Measurements from ENCODE around the gene HOXC10.

Gene HOXC10

DNA sequence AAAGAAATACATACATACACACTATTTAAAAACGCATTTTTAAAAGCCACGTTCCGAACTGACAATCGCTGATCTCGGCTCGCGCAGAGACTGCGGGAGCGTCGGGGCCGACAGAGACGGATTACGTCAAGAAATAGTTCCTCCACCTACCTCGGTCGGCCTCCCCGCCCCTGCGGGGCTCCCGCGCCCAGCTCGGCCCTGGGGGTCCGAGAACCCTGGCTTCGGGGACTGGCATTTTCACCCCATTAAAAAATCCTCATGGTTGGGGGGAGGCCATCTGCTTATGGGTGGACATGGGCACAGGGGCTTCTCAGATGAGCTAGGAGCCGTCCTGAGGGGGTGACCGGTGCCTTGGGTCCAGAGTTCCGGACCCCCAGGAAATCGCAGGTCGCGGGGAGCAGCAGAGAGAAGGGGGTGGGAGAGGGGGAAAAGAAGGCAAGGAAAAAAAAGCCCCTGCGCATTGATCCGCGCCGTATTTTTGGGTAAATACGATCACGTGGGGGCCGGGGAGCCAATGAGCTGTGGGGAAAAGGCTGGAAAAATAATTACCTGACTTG, 14.7 kb downstream of the HOXC10 start:
- no peak overlapping the region for H3K27ac ChIP-seq
- H3K4me3 ChIP-seq: peak overlapping the region; percentile 63
- no peak for DNase-seq (ENCODE audit: low spot score)
- TF ChIP-seq, protein P1, sequence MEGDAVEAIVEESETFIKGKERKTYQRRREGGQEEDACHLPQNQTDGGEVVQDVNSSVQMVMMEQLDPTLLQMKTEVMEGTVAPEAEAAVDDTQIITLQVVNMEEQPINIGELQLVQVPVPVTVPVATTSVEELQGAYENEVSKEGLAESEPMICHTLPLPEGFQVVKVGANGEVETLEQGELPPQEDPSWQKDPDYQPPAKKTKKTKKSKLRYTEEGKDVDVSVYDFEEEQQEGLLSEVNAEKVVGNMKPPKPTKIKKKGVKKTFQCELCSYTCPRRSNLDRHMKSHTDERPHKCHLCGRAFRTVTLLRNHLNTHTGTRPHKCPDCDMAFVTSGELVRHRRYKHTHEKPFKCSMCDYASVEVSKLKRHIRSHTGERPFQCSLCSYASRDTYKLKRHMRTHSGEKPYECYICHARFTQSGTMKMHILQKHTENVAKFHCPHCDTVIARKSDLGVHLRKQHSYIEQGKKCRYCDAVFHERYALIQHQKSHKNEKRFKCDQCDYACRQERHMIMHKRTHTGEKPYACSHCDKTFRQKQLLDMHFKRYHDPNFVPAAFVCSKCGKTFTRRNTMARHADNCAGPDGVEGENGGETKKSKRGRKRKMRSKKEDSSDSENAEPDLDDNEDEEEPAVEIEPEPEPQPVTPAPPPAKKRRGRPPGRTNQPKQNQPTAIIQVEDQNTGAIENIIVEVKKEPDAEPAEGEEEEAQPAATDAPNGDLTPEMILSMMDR (IDR thresholded peaks at IDR 0.05): no peak

DNA sequence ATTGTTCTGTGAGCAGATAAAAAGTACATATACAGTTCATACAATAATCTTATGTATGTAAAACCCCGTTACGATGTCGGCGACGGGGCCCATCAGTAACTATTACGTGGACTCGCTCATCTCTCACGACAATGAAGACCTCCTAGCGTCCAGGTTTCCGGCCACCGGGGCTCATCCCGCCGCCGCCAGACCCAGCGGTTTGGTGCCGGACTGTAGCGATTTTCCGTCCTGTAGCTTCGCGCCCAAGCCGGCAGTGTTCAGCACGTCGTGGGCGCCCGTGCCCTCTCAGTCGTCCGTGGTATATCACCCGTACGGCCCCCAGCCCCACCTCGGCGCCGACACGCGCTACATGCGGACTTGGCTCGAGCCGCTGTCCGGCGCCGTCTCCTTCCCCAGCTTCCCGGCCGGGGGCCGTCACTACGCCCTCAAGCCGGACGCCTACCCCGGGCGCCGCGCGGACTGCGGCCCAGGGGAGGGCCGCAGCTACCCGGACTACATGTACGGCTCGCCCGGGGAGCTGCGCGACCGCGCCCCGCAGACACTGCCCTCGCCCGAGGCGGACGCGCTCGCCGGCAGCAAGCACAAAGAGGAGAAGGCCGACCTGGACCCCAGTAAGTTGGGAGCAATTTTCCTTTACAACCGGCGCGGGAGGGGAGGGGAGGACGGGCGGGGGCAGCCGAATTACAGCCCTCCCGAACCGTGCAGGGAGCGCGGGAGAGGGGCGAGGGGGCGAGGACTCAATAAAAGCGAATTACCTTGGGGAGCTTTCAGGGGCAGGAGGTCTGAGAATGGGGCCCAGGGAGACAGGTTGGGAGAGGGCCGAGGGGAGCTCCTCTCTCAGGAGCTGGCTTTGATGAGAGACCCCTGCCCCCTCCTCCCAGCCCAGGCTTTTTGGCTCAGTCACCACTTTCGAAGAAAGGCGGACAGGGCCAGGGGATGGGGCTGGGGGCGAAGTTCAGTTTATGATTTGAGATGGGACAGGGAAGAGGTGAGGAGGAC, 15.5 kb downstream of the HOXC10 start, which contains the start of gene HOXC9:
Gene HOXC9, plus strand, starts transcription at position 46 of the 999 bp plus-strand sequence. Its CDS starts 28 bp downstream, at position 74.
- TF ChIP-seq, protein P1 (IDR thresholded peaks at IDR 0.05): no peak
- H3K27ac ChIP-seq: no peak within 1 kb of the TSS
- peak within 1 kb of the TSS; percentile 63 for H3K4me3 ChIP-seq
- no peak for DNase-seq (ENCODE audit: low spot score)

DNA sequence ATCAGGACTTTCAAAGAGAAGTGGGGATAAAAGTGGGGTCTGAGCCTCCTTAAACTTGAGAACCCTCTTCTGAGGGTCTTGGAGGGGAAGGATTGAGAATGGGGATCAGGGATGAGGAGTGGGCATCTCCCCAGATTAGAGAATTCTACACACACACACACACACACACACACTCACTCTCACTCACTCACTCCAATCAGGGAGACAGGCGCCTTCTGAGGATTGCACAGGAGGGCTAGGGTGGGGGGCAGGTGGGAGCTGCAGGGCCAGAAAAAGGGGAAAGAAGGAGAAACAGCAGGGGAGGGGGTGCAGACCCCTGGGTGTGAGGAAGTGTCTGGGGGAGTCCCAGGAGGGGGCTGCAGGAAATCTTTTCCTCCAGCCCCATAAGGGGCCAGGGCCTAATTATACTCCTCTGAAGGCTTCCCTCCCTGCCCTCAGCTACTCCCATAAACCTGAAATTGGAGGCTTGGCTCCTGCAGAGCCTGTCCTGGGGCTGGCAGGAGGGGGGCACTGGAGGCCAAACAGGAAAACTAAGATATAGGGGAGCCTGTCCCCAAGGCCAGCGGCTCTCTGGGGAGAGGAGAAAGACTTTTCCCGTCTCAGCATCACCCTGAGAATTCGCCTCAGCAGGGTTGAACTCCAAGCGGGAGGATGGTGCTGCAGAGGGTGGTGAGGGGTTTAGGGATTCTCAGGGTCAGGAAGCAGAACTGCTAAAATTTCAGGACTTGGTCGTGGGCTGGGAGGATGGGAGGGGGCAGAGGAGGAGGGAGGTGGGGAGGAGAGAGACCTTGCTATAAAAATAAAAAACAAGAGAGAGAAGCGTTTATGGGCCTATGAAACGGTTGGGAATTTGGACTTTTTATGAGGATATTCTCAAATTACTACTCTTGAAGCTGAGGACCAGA, 16.6 kb downstream of the HOXC10 start:
- no peak for DNase-seq (ENCODE audit: low spot score)
- H3K27ac ChIP-seq: no peak overlapping the region
- TF ChIP-seq, protein P1 (IDR thresholded peaks at IDR 0.05): no peak
- no peak overlapping the region for H3K4me3 ChIP-seq

DNA sequence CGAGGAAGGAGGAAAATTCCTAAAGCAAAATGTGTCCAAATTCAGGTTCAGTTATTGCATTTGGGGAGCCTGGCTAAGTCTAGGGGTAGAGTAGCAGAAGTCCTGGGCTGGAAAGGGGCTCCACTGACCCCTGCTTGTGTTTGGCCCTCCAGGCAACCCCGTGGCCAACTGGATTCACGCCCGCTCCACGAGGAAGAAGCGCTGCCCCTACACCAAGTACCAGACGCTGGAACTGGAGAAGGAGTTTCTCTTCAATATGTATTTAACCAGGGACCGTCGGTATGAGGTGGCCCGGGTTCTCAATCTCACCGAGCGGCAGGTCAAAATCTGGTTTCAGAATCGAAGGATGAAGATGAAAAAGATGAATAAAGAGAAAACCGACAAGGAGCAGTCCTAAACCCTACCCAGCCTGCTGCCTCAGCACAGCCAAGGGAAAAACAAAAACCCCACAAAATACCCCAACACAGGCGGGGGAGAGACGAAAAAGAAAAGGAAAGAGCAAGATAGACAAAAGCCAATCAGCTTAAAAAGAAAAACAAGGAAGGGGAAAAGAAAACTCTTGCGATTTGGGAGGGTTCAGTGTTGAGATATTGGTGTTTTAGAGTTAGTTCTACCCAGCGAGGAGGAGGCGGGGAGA, 17.4 kb downstream of the HOXC10 start:
- TF ChIP-seq, protein P1 (IDR thresholded peaks at IDR 0.05): no peak
- Histone ChIP-seq H3K27ac (no peak overlapping the region), H3K4me3 (no peak overlapping the region)
- no peak for DNase-seq (ENCODE audit: low spot score)

DNA sequence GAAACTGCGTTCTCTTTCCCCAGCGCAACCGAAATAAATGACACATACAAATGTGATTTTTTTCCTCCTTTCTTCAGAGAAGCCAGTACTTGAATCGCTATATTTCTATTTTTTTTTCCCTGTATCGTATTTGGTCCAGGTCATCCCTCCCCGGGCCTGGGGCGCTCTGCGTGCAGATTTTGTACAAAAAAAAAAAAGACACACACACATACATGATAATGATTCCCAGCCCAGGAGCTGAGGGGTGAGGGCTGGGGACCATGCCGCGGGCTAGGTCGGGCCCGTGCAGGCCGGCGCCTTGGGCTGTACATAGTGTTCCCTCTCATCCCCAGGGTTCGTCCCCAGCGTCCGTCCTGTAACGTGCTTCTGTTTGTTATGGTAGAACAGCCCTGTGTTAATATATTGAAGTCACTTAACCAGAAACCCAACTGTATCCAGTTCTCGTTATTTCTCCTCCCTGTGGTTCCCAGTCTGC, 18.0 kb downstream of the HOXC10 start:
- Histone ChIP-seq H3K4me3 (no peak overlapping the region), H3K27ac (no peak overlapping the region)
- TF ChIP-seq, protein P1 (IDR thresholded peaks at IDR 0.05): no peak
- no peak for DNase-seq (ENCODE audit: low spot score)

DNA sequence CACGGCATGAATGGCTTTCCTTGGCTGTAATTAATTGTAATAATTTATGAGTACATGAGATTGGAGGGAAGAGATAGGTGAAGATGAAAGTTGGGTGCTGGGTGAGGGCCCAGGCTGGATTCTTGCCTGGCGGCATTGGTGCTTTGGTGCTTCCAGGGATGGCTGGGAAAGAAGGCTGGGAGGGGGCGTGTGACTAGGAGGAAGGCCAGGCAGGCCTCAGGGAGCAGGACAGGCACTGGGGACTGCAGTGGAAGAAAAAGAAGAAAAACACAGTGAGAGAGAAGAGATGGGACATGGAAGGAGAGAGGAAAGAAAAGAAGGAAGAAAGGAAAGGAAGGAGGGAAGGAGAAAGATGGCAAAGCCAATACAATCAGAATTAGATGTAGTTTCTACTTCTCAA, 18.7 kb downstream of the HOXC10 start:
- TF ChIP-seq, protein P1 (IDR thresholded peaks at IDR 0.05): no peak
- no peak for DNase-seq (ENCODE audit: low spot score)
- H3K27ac ChIP-seq: no peak overlapping the region
- H3K4me3 ChIP-seq: no peak overlapping the region

Data from coronary artery (tissue), 2 donors.